Heart left ventricle (tissue), 13 donors: ENCODE data around the gene RFESD.

Source experiments
- CTCF ChIP-seq, 12 donors: fragments of 200-600 bp; sonication (generic) in 4 of 12; IDR thresholded peaks; one replicate each; pipeline versions ENCODE4 v1.5.0 to v1.8.0; 2018 to 2022; ENCODE audit warnings: antibody characterized with exemption in 12 of 12, mild to moderate bottlenecking in 5 of 12
- POLR2A ChIP-seq, 2 donors: fragments of 450-650 bp; IDR thresholded peaks; one replicate each; pipeline ENCODE4 v1.6.1; 2017; ENCODE audit warnings: antibody characterized with exemption in 2 of 2, mild to moderate bottlenecking in 2 of 2, moderate library complexity in 2 of 2
- donor health status: ischemic (EF 13 %, LVEDD 7.1; RV severe dilation, severe dysfunction).
- donor health status: DM: no; HTN: yes; CAD: no.
- donor health status: DM: no; HTN: no; CAD: no.
- donor health status: ischemic (EF 25% LVEDD 6.9; RV normal size, moderate dysfunction).
- donor health status: ischemic (EF 25% LVEDD 5.7; RV mildly dilated, moderate dysfunction).
- donor health status: ischemic (EF 35%, LVEDD 5.7; RV mildly dilated, moderate dysfunction).
- donor health status: nonischemic (EF 11% LVEDD 7.7; RV severe dilation, severe dysfunction).
- donor health status: DM: yes; HTN: yes; CAD: no.
- donor health status: PGD.
- donor health status: ischemic (EF 29% LVEDD 5.4; RV normal size, mild dysfunction).
- donor health status: nonischemic (EF 23%, LVEDD 6.1; RV moderate dilation, normal function).

- TF ChIP-seq POLR2A (IDR thresholded peaks at IDR 0.05) = no peak
- TF ChIP-seq CTCF (IDR thresholded peaks at IDR 0.05) = no peak
These were observed 6.3 kb downstream of the RFESD start for GRCh38 chr5:95652849-95653248.
